Ascending aorta (tissue), 2 donors: ENCODE results near the gene MESD. TPM values are rescaled to one million over a fixed set of nuclear protein-coding genes. Genes with fewer than 3 reads are reported as not detected.
"Not testable (repeated sequence)": the region's sequence is repeated elsewhere in the genome, so short reads cannot be mapped to it uniquely, and the experiment has no call there.

Source experiments
- DNase-seq, 2 donors: peaks; one replicate each; pipeline ENCODE4 v3.0.0-alpha.2; 2019; ENCODE audit warnings: low spot score in 2 of 2
- H3K27ac ChIP-seq, 2 donors: fragments of 200-600 bp; sonication (generic); one replicate each; pipeline ENCODE4 v1.5.1; 2016 to 2017; ENCODE audit warnings: mild to moderate bottlenecking in 1 of 2
- H3K27me3 ChIP-seq: fragments of 200-600 bp; sonication (generic); one replicate; pipeline ENCODE4 v1.5.1; 2017
- H3K36me3 ChIP-seq, 2 donors: fragments of 200-600 bp; sonication (generic); one replicate each; pipeline ENCODE4 v1.5.1; 2016
- H3K4me1 ChIP-seq, 2 donors: fragments of 200-600 bp; sonication (generic); one replicate each; pipeline ENCODE4 v1.5.1; 2016 to 2017; ENCODE audit warnings: mild to moderate bottlenecking in 1 of 2
- H3K4me3 ChIP-seq, 2 donors: fragments of 200-600 bp; sonication (generic); one replicate each; pipeline ENCODE4 v1.5.1; 2016 to 2017; ENCODE audit warnings: mild to moderate bottlenecking in 1 of 2
- H3K9me3 ChIP-seq, 2 donors: fragments of 200-600 bp; sonication (generic); one replicate each; pipeline ENCODE4 v1.5.1; 2016
- intact Hi-C: fragments of 100-400 bp; cut with DNase I; formaldehyde crosslinking; loops from one replicate; pipeline ENCODE4 v1.15.1; 2023
- total RNA-seq: library from RNA; depleted of rRNA; stranded (reverse); fragments of >200 nt; gene quantifications from one replicate; pipeline ENCODE4 v1.1.0, GENCODE V29; 2016
- TF ChIP-seq, protein P1 (sequence below), 3 experiments: fragments of 200-600 bp in 2 of 3; fragments of 450-650 bp in 1 of 3; sonication (generic) in 2 of 3; IDR thresholded peaks; one replicate each; pipeline ENCODE4 v1.5.1; 2016 to 2019; ENCODE audit warnings: antibody characterized with exemption in 3 of 3, mild to moderate bottlenecking in 1 of 3, moderate library complexity in 1 of 3

Gene MESD
- total RNA-seq, 1 donor from 2014 or later, result 6.4 TPM

- TF ChIP-seq, protein P1, sequence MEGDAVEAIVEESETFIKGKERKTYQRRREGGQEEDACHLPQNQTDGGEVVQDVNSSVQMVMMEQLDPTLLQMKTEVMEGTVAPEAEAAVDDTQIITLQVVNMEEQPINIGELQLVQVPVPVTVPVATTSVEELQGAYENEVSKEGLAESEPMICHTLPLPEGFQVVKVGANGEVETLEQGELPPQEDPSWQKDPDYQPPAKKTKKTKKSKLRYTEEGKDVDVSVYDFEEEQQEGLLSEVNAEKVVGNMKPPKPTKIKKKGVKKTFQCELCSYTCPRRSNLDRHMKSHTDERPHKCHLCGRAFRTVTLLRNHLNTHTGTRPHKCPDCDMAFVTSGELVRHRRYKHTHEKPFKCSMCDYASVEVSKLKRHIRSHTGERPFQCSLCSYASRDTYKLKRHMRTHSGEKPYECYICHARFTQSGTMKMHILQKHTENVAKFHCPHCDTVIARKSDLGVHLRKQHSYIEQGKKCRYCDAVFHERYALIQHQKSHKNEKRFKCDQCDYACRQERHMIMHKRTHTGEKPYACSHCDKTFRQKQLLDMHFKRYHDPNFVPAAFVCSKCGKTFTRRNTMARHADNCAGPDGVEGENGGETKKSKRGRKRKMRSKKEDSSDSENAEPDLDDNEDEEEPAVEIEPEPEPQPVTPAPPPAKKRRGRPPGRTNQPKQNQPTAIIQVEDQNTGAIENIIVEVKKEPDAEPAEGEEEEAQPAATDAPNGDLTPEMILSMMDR (IDR thresholded peaks at IDR 0.05), result no peak
- H3K36me3 ChIP-seq, result peaks cover 4 to 28% of the 10 kb centered on the region in 2 donors
- DNase-seq, result peak in 1 of 2 donors; percentile 13
- H3K27me3 ChIP-seq, result no peaks in the 10 kb centered on the region
- H3K4me1 ChIP-seq, result no peaks in the 10 kb centered on the region
- intact Hi-C loops, result no loop called here
- no peaks in the 10 kb centered on the region for H3K9me3 ChIP-seq
- H3K4me3 ChIP-seq, result no peak overlapping the region
- H3K27ac ChIP-seq, result no peak overlapping the region
Measured at GRCh38 chr15:80958818-80959495, 30.7 kb downstream of the MESD start.

- no peak overlapping the region for H3K4me3 ChIP-seq
- H3K27me3 ChIP-seq, result no peaks in the 10 kb centered on the region
- H3K27ac ChIP-seq, result no peak overlapping the region
- H3K36me3 ChIP-seq, result peaks cover 4 to 34% of the 10 kb centered on the region in 2 donors
- intact Hi-C loops, result no loop called here
- DNase-seq, result peak in 1 of 2 donors; percentile 5
- no peaks in the 10 kb centered on the region for H3K9me3 ChIP-seq
- no peaks in the 10 kb centered on the region for H3K4me1 ChIP-seq
- TF ChIP-seq, protein P1 (IDR thresholded peaks at IDR 0.05), result no peak
Measured at GRCh38 chr15:80957976-80958375, 31.6 kb downstream of the MESD start.

GRCh38 chr15:80957556-80957955 is 32.1 kb downstream of the MESD start:
- peaks cover 4 to 32% of the 10 kb centered on the region in 2 donors for H3K36me3 ChIP-seq
- no peak overlapping the region for H3K27ac ChIP-seq
- intact Hi-C loops, result no loop called here
- TF ChIP-seq, protein P1 (IDR thresholded peaks at IDR 0.05), result no peak
- no peaks in the 10 kb centered on the region for H3K27me3 ChIP-seq
- H3K4me3 ChIP-seq, result no peak overlapping the region
- H3K9me3 ChIP-seq, result no peaks in the 10 kb centered on the region
- no peaks in the 10 kb centered on the region for H3K4me1 ChIP-seq
- peak in 1 of 2 donors; percentile 31 for DNase-seq

DNA sequence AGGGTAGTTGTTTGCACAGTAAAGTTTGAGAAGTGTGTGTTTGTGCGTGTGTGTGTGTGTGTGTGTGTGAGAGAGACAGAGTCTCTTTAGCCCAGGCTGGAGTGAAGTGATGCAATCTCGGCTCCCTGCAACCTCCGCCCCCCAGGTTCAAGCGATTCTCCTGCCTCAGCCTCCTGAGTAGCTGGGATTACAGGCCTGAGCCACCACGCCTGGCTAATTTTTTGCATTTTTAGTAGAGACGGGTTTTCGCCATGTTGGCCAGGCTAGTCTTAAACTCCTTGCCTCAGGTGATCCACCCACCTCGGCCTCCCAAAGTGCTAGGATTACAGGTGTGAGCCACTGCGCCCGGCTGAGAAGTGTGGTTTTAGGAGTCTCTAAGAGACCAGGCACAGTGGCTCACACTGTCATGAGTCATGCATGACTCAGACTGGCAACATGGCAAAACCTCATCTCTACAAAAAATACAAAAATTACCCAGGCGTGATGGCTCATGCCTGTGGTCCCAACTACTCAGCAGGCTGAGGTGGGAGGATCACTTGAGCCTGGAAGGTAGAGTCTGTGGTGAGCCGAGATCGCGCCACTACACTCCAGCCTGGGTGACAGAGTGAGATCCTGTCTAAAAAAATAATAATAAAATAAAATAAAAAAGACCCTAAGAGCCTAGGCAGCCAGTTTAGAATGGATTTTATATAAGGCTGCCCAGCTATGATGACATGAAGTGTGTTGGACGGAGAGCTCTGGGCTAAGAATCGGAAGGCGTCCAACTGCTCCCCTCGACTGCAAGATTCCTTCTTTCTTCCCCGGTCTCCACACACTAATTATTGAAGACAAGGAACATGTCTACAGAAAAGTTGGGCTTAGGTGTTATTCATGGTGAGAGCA is 33.8 kb downstream of the MESD start:
- H3K4me1 ChIP-seq, H3K9me3 ChIP-seq, intact Hi-C loops, H3K27me3 ChIP-seq, DNase-seq, H3K27ac ChIP-seq, H3K4me3 ChIP-seq: not testable (repeated sequence)
- H3K36me3 ChIP-seq, result peaks cover 16 to 42% of the 10 kb centered on the region in 2 donors

DNA sequence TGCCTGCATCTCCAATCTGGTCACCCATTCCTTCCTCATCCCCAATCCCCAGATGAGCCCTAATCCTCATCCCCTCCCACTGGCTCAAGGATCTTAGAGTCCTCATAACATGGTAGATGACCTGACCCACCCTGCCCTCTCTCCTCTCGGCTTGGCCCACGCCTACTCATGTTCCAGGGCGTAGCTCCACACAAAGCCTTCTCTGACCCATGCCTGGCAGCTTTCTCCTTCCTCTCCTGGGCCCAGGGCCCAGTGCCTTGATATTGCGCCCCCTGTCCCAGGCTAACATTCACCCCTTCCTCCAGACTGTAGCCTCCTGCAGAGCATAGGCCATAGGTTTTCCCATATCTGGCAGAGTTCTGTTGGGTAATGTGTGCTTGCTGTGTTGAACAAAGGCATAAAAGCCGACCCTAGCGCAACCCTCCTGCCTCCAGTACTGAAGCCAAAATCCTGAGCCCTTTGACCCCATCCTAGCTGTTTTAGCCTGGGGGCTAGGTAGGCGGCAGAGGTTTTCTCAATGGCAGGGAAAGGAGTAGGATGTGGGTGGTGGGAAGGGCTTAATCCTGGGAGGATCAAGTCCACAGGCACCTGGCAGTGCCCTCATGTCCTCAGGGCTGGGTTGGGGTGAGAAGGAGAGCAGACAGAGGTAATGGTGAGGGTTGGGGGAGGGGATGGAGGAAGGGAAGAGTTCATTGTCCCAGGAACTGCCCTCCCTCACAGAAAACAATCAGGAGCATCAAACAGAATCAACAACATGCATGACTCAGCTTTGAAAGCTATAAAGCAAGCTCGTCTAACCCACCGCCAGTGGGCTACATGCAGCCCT is 35.5 kb downstream of the MESD start:
- intact Hi-C loops, result no loop called here
- peak in 1 of 2 donors; percentile 41 for DNase-seq
- no peak overlapping the region for H3K27ac ChIP-seq
- no peaks in the 10 kb centered on the region for H3K27me3 ChIP-seq
- TF ChIP-seq, protein P1 (IDR thresholded peaks at IDR 0.05), result no peak
- H3K4me1 ChIP-seq, result no peaks in the 10 kb centered on the region
- no peaks in the 10 kb centered on the region for H3K9me3 ChIP-seq
- H3K4me3 ChIP-seq, result no peak overlapping the region
- H3K36me3 ChIP-seq, result peaks cover 24 to 47% of the 10 kb centered on the region in 2 donors
